GOT3 (cell line): Measurements from ENCODE around the gene ESYT2.
A peak's percentile ranks its signal among the peaks of the same experiment; 100 is the strongest.

Source experiments
- DNase-seq: peaks from one replicate; lab custom pipeline; 2025; ENCODE audit warnings: mixed read lengths; lab: John Stamatoyannopoulos, UW

ESYT2 gene

DNA sequence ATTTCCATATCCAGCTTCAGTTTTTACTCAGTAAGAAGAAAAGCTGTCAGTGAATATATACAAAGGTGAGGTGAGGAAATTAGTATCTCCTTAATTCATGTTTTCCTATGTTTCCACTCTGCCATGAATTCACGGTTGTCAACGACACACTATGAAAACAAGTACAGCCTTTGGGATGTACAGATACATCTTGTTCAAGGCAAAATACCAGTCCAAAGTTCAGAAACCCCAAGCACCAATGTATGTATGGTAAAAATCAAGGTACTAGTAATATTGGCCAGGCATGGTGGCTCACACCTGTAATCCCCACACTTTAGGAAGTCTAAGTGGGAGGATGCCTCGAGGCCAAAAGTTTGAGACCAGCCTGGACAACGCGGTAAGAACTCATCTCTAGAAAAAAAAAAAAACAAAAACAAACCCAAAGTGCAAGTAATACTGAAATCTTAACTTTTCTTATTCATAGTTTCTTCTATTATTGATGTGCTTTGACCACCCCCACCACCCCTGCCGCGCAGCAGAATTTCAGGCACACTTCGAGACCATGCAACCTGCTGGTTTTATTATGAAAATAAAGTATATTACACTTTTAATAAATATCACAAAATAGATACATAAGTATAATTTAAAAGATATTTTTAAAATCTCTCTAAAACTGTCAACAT, 3.5 kb downstream of the ESYT2 start:
- DNase-seq, result no peak

- DNase-seq, result no peak
Observed at GRCh38 chr7:158824028-158824427, 5.3 kb downstream of the ESYT2 start.

DNA sequence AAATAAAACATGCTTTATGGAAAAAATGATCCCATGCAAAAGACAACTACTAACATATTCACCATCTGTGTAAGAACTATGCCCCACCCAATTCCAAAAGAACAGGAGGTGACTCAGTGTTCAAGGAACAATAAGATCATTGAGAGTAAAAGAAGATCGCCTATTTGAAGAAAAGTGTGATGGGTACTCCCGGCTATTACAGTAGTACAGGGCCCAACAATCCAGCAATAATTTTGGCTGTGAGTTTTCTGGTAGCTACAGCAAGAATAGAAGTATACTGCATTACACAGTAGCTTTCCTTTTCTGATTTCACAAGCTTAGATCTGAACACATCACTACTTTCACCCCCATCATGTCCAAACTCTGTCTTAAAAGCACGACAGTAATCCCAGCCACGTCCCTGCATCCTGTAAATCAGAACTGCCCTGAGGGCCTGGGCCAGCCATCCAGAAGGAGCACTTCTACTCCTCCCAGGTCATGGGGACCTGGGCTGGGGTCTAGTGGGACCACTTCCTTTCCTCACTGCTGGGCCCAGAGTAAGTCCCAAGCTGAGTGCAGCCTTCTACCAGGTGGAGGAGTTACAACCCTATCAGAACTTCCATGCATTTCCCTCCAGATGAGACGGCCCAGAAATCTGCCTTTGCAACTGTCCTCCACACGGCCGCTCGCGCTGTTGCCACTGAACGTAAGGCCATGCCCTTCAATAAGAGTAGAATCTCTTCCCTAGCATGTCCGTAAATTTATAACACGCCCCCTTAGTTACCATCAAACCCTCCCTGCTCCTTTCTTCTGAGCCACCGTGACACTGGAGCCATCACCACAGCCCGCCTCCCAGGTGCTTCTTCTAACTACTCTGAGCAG, 7.9 kb downstream of the ESYT2 start:
- DNase-seq, result no peak

DNA sequence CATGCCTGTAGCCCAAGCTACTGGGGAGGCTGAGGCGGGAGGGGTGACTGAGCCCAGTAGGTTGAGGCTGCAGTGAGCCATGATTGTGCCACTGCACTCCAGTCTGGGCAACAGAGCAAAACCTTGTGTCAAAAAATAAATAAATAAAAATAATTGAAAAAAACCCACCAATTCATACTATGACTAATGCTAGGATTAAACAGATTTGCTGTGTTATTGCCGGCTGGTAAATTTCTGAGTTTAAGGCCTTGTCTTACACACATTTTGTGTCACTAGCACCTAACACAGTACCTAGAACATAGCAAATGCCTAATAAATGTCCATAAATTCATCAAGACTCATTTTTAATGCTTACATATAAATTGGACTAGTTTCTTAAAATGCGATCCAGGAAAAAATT, 8.7 kb downstream of the ESYT2 start:
- DNase-seq, result no peak

DNA sequence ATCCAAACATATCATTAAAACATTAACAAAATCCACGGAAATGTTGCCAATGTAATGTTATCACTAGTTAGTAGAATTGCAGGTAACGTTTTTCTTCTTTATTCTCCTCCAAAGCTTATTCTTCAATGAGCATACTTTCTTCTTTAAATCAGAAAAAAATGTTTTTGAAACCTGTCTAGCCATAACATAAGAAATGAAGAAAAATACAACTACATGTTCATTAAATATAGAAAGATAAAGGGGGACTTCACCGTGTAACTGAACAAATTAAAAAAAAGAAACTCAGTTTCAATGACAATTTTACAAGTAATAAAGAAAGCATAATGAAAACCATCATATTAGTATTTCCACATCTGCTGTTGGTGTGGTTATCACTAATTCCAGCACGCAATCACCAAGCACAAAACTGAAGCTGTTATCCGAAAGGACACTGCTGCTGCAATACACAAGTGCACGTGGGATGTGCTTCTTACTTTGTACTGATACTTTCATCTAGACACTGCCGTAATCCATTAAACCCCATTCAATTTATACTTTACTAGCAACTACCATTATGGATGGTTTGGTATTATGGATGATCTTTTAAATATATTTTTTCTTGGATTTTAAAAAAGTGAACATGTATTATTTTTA, 9.6 kb downstream of the ESYT2 start:
- no peak for DNase-seq

DNA sequence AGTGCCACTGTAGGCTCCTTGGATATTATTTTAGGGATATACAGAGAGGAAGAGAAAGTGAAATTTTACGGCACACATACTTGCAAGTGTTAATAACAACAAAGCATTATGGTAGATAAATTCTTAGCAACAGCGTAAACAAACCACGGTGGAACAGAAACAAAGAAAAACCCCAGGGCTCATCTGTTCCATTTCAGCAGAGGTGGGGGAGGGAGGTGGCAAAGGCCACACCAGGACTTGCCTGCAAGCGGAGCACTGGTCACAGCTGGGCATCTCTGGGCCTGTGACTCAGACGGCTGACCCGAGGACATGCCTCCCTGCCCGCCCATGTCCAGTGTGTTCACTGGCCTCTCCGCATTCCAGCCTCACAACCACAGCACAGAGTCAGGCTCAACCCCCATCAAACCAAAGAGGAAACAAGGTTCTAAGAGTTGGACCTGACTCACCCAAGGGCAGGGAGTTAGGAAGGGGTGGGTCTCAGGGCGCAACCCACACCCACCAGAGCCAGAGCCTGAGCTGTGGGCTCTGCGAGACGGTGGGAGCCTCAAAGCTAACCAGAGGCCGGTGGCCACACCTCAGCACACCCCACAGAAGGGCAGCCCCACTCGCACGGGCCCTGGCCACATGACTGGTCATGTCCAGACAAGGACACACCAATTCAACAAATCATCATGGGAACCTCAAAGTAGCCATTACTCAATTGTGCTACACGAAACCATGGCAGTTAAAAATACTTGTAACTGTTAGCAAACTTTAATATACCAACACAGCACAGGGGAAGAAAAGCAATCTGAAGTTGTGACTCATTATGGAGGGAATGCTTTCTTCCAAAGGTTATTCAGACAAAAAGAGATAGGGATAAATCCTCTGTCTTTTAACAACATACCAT, 10.7 kb downstream of the ESYT2 start:
- peak; percentile 76 for DNase-seq

DNA sequence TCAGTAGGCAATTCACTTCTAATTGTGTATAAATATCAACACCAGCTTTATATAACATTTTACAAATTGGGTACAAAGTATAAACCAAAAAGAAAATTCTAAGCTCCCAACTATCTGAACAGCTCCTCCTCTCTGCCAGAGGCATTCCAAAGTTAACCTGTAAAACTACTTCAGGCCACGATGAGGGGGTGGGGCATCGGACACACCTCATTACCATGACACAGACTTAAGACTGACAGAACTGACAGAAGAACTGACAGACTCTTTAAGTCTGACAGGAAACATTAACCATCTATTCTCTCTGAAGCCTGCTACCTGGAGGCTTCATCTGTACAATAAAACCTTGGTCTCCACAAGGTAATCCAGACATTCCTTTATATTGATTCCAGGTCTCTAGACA, 12.3 kb downstream of the ESYT2 start:
- DNase-seq, result no peak

GRCh38 chr7:158816271-158816670, 13.0 kb downstream of the ESYT2 start:
- no peak for DNase-seq

DNA sequence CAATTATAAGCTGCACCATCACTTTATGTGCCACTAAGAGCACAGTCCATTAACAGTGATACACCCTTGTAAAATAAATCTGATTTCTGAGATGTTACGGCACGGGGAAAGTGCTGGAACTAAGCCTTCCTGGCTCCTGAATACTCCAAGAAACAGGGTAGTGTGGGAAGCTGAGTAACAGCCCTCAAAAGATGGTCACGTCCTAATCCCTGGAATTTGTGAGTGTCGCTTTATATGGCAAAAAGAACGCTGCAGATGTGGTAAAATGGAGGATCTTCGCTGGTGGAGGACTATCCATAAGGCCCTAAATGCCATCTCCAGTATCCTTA, 13.5 kb downstream of the ESYT2 start:
- no peak for DNase-seq

DNA sequence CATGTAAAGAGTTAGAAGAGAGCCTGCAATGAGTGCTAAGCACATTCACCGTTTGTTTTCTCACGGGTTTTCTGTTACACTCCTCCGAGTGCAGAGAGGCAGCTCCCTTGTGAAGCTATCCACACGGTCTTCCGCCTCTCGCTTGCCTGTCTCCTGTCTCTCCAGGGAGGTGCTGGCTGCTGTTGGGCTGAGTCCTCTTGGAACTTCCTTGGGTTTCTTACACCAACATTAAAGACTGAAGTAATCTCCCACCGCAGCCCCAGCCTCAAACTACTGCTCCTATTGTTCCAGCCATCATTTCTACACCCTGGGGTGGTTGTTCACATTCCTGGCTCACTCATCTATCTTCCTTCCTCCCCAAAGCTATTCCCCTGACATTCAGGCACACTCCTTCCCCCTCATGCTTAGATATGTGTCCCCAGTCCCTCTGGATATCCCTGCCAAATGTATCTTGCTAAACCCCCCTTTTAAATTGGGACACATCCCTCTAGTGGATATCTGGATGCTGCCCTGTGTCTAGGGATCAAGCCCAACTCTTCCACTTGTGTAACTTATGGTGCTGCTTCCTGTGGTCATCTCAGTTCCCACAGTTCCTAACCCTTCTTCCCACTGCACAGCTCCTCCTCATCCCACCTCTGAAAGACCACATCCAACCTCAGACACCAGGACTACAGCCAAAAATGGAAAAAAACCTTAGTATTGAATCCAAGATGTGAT, 14.1 kb downstream of the ESYT2 start:
- DNase-seq, result no peak

GRCh38 chr7:158814637-158815036, 14.7 kb downstream of the ESYT2 start:
- DNase-seq, result no peak

DNA sequence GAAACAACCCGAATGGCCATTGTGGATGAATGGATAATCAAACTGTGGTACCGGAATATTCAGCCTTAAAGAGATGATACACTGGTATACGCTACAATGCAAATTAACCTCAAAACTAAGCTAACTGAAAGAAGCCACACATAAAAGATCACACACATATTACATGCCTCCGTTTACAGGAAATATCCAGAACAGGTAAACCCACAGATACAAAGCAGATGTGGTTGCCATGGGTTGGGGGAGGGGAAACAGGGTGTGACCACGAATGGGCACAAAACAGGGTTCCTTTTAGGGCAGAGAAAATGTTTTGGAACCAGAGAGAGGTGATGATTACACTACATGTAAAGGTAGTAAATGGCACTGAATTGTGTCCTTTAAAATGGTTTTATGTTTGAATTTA, 16.6 kb downstream of the ESYT2 start:
- no peak for DNase-seq

GRCh38 chr7:158811894-158812293, 17.4 kb downstream of the ESYT2 start:
- DNase-seq, result no peak

DNA sequence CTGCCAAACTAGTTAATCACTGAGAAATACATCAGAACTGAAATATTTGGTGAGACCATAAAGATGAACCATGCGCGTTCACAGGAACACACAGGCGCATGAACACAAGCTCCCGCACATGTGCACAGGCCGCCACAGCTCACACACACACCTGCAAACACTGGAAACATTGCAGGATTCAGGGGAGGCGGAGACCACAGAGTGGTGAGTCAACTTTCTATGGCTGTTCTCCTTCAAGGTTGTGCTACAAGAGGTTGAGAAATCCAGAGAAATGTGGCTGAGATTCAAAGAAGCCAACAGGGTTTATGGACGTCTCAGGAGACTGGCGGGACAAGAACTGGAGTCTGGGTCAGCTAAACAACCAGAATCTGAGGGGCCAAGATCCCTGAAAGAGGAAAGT, 17.8 kb downstream of the ESYT2 start:
- DNase-seq, result no peak

GRCh38 chr7:158810846-158811245, 18.5 kb downstream of the ESYT2 start:
- DNase-seq, result no peak

- DNase-seq, result no peak
Observed at GRCh38 chr7:158809596-158809995, 19.7 kb downstream of the ESYT2 start.

- DNase-seq, result no peak
Observed at GRCh38 chr7:158808126-158808525, 21.2 kb downstream of the ESYT2 start.

- DNase-seq, result no peak
Observed at GRCh38 chr7:158805937-158806336, 23.4 kb downstream of the ESYT2 start.

- no peak for DNase-seq
Observed at GRCh38 chr7:158805414-158805813, 23.9 kb downstream of the ESYT2 start.

DNA sequence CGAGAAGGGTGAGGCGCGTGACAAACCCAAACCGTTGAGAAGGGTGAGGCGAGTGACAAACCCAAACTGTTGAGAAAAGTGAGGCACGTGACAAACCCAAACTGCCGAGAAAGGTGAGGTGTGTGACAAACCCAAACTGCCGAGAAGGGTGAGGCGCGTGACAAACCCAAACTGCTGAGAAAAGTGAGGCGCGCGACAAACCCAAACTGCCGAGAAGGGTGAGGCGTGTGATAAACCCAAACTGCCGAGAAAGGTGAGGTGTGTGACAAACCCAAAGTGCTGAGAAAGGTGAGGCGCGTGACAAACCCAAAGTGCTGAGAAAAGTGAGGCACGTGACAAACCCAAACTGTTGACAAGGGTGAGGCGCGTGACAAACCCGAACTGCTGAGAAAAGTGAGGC, 25.0 kb downstream of the ESYT2 start:
- no peak for DNase-seq

GRCh38 chr7:158803367-158803969, 25.8 kb downstream of the ESYT2 start:
- no peak for DNase-seq
